ENCODE data around the gene NPAS1.

Gene NPAS1

DNA sequence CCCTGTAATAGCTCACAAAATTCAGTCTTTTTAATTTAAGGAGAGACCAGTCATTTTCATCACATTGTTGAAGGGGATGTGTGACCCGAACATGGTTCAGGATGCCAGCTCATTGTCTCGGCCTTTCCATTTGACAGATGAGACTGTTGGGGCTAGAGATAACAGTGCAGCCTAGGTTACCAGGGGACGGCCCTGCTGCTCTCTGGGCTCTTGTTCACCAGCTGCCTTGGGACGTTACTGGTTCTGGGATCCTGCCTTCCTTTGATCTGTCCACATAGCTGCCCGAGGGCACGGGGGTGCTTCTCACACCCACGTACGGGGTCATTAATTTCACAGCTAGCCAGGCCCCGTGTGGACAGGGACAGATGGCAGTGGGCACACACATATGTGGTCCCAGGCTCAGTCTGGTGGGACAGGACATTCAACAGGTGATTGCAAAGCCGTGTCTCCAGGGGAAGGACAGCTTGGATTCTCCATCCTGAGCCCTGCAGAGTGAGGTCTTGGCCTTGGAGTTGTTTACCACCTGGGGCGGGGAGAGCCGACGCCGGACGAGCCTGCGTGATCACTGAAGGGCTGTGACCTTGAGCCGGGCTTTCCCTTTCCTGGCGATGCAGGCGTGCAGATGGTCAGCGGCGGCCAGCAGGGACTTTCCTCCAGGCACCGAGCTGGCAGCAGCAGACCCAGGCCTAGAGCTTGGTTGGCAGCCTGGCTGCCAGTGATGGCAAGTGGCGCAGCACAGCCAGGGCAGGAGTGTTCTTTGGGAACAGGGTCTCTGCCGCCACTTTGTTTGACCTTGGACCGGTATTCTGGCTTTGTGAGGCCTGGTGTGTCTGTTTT lies 26.7 kb upstream of the NPAS1 start:
- no peak overlapping the region for H3K4me3 ChIP-seq (replicated peaks; ENCODE audit: low read depth, low read length)
- DNase-seq (ENCODE audit: extremely low read depth, low read depth): no peak
- TF ChIP-seq, protein P1, sequence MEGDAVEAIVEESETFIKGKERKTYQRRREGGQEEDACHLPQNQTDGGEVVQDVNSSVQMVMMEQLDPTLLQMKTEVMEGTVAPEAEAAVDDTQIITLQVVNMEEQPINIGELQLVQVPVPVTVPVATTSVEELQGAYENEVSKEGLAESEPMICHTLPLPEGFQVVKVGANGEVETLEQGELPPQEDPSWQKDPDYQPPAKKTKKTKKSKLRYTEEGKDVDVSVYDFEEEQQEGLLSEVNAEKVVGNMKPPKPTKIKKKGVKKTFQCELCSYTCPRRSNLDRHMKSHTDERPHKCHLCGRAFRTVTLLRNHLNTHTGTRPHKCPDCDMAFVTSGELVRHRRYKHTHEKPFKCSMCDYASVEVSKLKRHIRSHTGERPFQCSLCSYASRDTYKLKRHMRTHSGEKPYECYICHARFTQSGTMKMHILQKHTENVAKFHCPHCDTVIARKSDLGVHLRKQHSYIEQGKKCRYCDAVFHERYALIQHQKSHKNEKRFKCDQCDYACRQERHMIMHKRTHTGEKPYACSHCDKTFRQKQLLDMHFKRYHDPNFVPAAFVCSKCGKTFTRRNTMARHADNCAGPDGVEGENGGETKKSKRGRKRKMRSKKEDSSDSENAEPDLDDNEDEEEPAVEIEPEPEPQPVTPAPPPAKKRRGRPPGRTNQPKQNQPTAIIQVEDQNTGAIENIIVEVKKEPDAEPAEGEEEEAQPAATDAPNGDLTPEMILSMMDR (IDR thresholded peaks at IDR 0.05; ENCODE audit: low read depth, low read length, missing control alignments): no peak

DNA sequence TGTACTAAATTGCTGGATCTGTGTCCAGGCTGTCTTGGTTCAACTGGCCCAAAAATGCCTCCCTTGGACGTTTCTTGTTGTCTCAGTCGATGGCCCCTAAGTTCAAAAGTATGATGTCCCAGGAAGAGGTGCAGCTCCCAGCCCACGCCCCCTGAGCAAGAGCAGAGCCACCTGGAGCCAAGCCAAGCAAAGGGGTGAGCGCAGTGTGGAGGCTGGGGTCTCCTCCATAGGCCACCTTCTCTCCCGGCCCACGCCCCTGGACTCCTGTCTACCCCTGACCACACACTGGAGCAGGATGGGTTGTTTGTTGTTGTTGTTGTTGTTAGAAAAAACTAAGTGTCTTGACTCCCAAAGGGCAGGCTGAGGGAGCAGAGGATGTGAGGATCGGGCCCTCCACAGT lies 26.0 kb upstream of the NPAS1 start:
- no peak overlapping the region for H3K4me3 ChIP-seq (replicated peaks; ENCODE audit: low read depth, low read length)
- no peak for DNase-seq (ENCODE audit: extremely low read depth, low read depth)
- TF ChIP-seq, protein P1 (IDR thresholded peaks at IDR 0.05; ENCODE audit: low read depth, low read length, missing control alignments): no peak

DNA sequence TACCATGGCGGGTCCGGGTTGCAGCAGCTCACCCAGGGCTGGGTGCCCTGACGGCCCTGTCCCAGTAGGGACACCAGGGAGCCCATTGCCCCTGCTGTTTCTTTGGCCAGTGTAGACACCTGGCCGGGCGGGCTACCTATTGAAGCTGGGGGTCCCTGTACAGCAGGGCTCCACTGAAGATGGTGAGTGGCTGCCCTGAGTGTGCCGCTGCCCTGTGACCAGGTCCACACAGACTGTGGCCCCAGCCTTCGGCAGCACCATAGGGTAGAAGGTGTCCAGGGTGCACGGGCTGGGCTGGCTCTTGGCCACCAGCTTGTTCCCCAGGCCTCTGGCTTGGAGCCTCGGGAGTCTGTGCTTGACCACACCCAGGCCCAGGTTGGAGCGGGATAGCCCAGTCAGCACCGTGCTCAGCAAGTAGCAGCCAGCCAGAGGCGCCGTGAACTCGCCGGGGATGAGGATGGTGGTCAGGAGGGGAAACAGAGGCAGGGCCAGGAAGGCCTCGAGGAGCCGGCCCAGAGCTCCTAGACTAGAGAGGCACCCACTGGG lies 25.4 kb upstream of the NPAS1 start:
- DNase-seq (ENCODE audit: extremely low read depth, low read depth): no peak
- TF ChIP-seq, protein P1 (IDR thresholded peaks at IDR 0.05; ENCODE audit: low read depth, low read length, missing control alignments): no peak
- H3K4me3 ChIP-seq (replicated peaks; ENCODE audit: low read depth, low read length): no peak overlapping the region

DNA sequence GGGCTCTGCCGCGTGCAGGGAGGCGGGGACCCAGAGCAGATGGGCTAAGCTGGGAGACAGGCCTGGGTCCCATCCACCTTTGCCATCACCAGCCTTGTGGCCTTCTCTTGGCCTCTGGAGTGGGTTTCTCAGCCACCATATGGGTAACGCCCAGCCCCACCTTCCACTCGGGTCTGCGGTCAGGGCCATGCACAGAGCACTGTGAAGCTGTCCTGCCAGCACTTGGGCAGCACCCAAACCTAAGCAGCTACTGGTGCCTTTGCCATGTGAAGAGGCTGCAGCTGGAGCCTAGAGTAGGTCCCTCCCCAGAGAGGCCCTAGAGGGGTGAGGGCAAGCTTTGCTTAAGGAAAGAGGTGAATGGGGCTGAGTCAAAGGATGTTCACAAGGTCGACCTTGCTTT lies 24.1 kb upstream of the NPAS1 start:
- H3K4me3 ChIP-seq (replicated peaks; ENCODE audit: low read depth, low read length): no peak overlapping the region
- TF ChIP-seq, protein P1 (IDR thresholded peaks at IDR 0.05; ENCODE audit: low read depth, low read length, missing control alignments): no peak
- no peak for DNase-seq (ENCODE audit: extremely low read depth, low read depth)

DNA sequence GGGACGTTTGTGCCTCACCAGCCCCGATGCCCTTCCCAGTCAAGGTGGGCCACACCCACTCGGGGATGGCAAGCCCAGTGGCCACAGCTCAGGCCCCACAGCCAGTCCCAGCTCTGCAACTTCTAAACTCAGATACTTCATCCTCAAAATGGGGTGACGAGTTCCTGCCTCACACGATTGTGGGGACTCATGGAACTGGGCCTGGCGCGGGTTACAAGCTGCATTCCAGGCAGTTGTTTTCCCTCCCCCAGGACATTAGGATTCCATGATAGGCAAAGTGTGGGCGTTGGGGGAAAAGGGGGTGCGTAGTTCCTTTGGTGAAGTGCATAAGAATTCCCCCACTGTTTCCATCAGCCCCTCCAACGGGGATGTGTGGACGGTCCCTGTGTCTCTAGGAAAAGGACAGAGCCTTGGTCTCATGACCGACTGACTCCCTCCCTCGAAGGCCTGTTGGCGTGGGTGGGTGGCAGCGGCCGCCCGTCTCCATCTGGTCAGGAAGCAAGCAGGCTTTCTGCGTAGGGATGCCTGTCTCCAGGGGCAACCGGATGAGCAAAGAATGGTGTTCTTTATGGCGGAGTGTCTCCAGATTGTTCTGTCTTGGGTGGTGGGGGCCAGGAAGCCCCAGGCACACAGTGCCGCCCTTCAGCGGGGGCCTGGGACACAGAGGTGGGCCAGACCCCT lies 21.1 kb upstream of the NPAS1 start:
- no peak overlapping the region for H3K4me3 ChIP-seq (replicated peaks; ENCODE audit: low read depth, low read length)
- DNase-seq (ENCODE audit: extremely low read depth, low read depth): no peak
- TF ChIP-seq, protein P1 (IDR thresholded peaks at IDR 0.05; ENCODE audit: low read depth, low read length, missing control alignments): no peak

DNA sequence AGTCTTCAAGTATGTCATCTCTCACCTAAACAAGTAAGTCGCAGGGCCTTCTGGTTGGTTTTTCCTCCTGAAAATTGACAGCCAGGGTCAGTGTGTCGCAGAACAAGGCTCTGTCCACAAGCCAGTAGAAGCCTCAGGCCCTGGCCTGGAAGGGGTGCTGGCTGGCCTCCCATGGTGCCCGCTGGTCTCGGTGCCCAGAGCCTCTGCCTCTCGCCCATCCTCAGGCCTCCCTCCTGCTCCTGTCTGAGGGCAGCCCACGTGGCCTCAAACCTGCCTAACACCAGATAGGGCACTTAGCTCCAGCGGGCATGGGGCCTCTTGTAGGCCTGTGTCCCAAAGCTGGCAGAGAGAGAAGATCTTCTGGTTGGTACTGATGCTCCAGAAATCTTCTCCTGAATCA lies 20.3 kb upstream of the NPAS1 start:
- no peak overlapping the region for H3K4me3 ChIP-seq (replicated peaks; ENCODE audit: low read depth, low read length)
- DNase-seq (ENCODE audit: extremely low read depth, low read depth): no peak
- TF ChIP-seq, protein P1 (IDR thresholded peaks at IDR 0.05; ENCODE audit: low read depth, low read length, missing control alignments): no peak

All from HFF-Myc (cell line).